ENCODE results near the gene GCNT1.

DNA sequence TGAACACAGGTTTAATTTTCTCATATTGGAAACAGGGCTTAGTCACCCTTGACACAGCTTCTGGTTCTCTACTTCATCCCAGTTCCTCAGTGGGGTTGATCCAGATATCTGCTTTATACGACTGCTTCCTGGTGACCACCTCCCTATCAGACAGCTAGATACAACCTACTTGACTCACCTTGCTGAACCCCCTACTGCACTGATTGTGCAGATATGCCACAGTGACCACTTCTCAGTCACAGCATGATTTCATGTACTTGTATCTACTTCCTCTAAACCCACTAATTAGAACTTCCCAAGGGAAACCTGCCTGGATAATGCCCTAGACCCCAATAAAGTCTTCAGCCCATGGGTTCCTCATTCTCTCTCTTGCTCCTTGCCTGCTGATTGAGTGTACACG lies 46.3 kb upstream of the GCNT1 start:
- TF ChIP-seq EZH2 (IDR thresholded peaks at IDR 0.05) (no peak), POLR2AphosphoS5 (IDR thresholded peaks at IDR 0.05; ENCODE audit: borderline replicate concordance, low read depth, low read length) (no peak), FOXP2 (optimal IDR thresholded peaks at IDR 0.05; ENCODE audit: control extremely low read depth, extremely low read length, insufficient read depth) (no peak)

All from SK-N-MC (cell line).